NCI-H1436 treated with DMSO at 0.1 percent for 48 hours (cell line): ENCODE results near the gene WNT8B.
A peak's percentile ranks its signal among the peaks of the same experiment; 100 is the strongest.

Source experiments
- DNase-seq: peaks from one replicate; lab custom pipeline; 2025; lab: John Stamatoyannopoulos, UW

Gene WNT8B, protein sequence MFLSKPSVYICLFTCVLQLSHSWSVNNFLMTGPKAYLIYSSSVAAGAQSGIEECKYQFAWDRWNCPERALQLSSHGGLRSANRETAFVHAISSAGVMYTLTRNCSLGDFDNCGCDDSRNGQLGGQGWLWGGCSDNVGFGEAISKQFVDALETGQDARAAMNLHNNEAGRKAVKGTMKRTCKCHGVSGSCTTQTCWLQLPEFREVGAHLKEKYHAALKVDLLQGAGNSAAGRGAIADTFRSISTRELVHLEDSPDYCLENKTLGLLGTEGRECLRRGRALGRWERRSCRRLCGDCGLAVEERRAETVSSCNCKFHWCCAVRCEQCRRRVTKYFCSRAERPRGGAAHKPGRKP

DNA sequence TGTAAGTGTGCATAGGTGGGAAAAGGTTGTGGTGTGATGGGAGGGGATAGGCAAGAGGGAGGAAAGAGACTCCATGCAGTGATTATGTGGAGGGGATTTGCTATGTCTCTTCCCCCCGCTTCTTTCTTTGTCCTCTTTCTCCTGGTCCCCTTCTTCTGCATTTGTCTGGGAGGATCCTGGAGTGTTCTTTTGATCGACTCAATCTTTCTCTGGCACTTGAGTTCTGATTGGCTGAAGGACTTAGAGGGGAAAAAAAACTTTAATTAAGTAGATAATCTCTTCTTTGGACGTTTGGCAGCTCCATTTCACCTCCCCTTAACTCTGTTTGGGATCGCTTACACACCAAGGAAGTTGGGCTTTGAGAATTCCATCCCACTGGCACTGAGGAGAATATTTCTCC, at the start of gene WNT8B:
WNT8B (plus strand) TSS at position 301 of the 400 bp plus-strand sequence. CDS start 160 bp downstream, outside the sequence.
- DNase-seq: no peak

DNA sequence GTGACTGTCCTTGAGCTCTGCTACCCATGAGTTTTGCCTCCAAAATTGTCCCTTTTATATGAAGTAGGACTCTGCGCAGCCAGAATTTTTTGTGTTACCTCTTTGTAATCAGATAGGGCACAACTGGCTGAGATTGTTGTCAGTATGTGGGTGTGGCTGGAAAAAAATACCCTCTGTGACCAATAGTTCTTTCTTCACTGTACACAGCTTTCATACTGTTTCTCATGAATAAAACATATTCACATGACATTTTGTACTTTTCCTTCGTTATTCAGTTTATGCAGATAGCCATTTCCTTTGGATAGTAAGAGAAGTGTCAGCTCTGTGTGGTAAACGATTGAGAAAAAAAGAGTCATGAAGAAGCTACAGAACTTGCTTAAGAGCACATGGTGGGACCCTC, 49.6 kb upstream of the WNT8B start:
- DNase-seq: no peak

DNA sequence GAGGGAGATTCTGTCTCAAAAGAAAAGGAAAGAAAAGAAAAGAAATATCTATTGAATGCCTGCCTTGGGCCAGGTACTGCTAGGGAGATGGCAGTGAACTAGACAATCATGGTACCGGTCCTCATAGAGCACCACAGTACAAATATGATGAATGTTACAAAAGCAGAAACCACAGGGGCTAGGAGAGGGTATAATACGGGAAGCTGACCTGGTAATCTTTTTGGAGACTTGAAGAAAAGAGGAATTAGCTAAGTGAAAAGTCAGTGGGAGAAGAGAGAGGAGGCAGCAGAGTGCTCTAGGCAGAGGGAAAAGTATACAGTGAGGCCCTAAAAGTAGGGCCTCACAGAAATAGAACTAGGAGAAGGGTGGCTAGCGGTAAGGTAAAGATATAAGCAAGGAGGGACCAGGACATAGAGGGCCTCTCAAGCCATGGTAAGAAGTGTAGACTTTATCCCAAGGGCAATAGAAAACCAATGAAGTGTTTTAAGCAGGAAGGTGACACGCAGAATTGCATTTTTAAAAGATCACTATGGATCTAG, 42.8 kb upstream of the WNT8B start:
- DNase-seq: no peak

DNA sequence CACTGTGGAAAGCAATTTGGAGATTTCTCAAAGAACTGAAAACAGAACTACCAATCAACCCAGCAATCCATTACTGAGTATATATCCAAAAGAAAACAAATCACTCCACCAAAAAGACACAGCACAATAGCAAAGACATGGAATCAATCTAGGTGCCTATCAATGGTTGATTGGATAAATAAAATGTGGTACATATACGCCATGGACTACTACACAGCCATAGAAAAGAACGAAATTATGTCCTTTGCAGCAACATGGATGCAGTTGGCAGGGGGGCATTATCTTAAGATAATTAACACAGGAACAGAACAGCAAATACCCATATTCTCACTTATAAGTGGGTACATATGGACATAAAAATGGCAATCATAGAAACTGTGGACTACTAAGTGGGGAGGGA, 35.4 kb upstream of the WNT8B start:
- DNase-seq: no peak

DNA sequence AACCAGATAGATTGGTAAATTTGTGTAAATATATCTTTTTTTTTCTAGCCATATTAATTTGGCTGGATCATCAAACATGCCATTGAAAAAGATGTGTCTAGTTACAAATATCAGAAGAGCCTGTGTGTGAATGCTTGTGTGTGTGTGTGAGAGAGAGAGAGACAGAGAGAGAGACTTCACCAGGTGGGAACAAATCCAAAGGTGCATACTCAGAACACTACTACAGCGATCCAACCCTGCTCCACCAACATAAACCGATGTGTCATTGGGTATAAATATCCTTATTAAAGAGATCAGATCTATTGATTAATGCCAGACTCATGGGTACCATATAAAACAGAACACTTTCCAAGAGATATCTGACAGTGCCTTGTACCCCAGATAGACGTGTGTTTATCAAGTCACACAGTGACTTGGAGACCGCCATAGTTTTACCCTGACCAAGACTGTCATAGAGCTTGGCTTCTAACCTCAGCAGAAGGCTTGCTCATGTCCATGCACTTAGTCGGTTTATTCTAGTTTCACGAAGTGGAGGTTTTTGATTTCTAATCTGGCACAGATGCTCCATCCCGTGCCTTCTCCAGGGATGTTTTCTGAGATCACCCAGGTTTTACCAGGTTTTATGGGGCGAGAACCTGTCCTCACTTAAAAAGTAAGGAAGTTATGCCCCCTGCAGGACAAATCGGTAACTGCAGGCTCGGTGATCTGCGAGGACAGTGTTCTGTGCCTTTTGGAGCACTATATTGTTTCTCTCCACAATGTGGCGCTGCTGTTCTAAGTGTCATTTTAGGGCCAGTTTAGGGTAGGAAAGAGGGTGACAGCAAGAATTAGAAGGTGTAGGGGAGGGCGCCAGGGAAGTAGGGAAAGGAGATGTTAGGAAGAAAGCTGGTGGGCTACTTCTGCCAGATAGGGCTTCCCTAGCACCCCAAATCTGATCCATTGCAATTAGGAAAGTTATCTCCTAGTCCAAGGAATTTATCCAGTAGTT, 29.3 kb upstream of the WNT8B start:
- DNase-seq: peak; percentile 88

DNA sequence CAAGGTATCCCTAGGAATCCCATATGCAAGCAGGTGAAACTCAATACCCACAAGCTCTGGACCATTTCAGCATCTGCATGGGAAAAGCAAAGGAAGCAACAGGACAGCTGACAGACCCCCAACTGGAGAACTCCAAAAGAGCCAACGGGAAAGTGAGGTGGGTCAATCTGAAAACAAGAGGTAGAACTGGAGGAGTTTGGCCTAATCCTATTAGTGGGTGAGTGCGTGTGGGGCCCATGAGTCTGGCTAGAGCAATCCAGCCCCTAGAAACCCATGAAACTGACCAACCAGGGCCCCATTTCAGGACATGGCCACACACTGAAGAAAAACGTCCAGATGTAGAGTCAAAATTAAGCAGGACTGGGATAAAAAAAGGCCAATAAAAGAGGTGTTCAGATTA, 26.6 kb upstream of the WNT8B start:
- DNase-seq: no peak

DNA sequence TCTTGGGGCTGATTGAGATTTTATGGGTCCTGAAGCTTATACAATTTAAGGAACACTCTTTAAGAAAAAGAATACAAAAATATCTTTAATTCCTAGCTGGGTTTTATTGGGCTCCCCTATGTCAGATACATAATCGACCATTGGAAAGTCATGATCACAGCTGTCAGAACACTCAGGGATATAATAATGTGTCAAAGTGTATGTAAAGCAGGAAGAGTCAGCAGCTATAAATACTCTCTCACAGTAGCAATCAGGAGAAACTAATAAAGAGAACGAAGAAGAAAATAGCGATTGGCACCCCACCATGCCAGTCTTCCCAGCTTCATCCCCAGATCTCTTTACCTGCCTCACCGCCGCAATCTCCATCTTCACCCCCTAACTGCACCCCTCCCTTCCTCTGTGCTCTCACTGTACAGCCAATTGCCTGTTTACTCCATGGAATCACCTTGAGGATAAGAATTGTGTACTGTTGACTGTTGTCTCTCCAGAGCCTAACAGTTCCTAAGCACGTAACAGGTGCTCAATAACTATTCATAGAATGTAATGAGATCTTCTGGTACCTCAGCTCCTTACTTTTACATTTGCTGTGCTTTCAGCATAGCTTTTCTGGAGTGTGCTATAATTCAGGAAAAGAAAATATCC, 24.0 kb upstream of the WNT8B start:
- DNase-seq: no peak

DNA sequence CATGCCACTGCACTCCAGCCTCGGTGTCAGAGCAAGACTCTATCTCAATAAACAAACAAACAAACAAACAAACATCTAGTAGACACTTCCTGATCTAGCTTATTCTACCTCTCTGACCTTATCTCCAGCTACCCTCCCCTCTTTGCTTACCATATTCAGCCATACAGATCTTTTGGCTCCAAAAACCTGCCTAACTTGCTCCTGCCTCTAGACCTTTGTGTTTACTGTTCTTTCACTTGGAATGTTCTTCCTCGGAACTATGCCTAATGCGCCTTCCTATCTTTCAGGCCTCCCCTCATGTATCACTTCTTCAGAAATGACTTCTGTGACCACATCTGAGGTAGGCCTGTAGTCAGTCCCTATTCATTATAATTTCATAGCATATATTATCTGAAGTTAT, 20.3 kb upstream of the WNT8B start:
- no peak for DNase-seq

DNA sequence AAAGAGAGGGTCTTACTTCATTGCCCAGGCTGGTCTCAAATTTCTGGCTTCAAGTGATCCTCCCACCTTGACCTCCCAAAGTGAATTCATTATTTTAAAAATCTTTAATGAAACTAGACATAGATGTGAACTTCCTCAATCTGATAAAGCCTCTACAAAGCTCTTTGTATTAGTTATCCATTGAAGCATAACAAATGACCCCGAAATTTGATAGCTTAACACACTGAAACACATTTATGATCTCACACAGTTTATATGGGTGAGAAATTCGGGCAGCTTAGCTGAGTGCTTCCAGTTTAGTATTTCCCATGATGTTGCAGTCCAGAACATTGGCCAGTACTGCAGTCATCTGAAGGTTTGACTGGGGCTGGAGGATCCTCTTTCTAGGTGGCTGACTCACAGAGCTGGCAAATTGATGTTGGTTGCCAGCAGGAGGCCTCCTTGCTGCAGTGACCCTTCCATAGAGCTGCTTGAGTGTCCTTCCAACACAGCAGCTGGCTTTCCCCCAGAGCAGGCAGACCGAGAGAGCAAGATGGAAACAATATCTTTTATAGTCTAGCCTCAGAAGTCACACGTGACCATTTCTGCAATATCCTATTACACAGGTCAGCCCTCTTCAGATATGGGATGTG, 16.6 kb upstream of the WNT8B start:
- no peak for DNase-seq

DNA sequence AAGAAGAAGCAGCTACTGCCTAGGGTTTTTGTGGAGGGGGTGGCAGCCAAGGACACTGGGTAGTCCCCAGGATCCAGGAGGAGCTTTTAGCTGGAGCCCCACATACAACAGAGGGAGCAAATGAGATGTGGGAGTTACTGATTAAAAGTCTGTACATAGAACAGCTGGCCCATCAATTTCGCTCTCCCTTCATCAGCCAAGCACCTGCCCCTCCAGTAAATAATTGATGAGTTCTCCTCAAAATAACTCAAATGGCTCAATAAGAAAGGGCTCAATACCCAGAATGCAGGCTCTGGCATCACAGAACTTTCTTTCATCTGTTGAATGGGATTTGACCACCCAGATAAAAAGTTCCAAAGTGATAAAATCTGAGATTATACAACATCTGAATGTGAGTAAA, 15.1 kb upstream of the WNT8B start:
- DNase-seq: no peak

DNA sequence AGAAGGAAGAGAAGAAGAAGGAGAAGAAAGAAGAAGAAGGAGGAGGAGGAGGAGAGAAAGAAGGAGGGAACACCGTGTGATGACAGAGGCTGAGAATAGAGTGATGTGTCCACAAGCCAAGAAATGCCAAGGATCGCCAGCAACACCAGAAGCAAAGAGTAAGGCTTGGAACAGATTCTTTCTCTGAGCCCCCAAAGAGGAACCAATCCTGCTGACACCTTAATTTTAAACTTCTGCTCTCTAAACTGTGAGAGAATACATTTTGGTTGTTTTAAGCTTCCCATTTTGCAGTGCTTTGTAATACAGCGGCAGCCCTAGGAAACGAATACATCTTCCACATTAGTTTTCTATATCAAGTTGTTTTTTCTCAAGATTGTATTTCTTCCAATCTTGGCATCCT, 13.9 kb upstream of the WNT8B start:
- no peak for DNase-seq

DNA sequence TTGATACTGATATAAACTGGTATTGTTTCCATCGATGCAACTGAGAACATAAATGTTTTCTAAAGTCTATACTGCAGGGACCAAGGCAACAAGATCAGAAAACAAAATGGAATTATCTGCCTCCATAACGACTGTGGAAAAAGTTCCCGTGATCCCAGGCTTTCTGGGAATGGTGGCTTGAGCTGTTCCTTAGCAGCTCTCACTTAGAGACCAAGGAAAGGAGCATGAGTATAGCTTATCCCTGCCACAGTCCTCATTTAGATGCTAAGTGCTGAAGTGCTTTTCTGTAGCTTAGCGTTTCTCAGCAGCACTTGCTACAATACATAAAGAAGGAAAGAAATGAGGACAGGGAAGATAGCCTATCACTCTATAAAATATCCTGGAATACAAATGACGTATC, 5.5 kb downstream of the WNT8B start:
- DNase-seq: no peak

DNA sequence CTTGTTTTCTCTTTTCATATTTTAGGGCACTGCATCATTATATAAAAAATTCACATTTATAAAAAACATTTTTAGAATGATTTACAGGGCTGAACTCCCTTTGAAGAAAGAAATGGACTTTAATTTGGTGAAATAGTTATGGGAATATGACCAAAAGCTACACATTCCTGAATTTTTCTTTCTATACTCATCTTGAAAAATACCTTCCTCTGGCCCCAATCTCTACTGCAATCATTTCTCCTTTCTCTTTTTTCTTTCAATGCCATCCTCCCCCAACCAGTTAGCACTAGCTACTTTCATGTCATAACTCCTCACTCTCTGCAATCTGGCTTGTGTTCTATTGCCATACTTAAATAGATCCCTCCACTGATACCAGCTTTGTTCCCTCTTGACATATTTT, 6.2 kb downstream of the WNT8B start:
- no peak for DNase-seq

DNA sequence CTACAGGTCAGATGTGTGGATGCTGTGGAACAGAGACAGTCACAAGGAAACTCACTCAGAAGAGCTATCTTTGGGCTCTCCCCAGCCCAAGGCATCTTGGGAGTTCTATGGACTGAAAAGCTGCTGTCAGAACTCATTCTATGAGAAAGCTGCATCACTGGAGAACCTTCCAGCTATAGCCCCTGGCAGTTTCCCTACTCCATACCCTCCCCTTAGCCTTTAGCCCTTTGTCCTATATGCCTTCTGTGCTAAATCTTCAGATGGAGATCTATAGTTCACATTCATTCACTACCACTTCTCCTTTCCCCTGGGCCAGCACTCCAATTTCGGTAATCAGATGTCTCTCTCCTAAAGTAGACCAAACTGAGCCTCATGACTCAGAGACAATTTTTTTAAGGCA, 6.9 kb downstream of the WNT8B start:
- no peak for DNase-seq

DNA sequence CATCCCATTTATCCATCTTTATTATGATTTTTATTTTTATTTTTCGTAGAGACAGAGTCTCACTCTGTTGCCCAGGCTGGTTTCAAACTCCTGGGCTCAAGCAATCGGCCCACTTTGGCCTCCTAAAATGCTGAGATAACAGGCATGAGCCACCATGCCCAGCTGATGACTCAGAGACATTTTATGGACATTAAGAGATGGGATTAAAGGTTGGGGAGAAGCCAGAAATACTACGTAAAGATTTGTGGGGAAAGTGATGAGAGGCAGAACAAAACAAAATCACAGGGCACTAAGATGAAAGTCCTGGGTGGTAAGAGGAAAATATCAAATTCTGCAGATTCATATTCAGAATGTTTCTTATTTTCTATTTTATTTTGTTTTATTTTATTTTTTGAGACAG, 7.6 kb downstream of the WNT8B start:
- DNase-seq: no peak

DNA sequence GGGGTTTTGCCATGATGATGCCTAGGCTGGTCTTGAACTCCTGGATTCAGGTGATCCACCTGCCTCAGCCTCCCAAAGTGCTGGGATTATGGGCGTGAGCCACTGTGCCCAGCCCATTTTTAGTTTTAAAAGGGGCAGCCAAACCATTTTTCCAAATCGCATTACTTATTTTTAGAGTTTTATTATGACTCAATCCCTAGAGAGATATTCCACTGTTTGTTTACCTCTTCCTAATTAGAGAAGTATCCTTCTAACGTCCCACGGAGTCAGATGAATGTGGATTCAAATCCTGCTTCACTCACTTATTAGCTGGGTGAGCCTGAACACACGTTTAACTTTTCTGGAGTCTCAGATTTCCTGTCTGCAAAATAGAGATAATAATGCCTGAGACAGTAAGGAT, 15.2 kb downstream of the WNT8B start:
- no peak for DNase-seq

DNA sequence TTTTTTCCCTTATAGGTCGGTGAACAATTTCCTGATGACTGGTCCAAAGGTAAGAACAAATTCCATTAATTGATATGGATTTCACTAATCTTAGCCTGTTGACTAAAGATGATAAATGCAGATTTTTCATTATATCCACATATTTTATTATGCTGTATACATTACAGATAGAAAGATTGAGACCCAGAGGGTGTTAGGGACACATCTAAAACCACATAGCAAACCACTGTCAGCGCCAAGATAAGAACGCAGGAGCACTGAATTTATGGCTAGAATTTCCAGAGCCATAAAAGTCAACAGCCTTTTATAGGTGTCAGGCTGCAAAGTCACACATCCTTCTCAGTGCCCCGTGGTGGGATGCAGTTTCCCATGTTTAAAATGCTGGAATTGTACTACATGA, 16.2 kb downstream of the WNT8B start:
- DNase-seq: no peak

DNA sequence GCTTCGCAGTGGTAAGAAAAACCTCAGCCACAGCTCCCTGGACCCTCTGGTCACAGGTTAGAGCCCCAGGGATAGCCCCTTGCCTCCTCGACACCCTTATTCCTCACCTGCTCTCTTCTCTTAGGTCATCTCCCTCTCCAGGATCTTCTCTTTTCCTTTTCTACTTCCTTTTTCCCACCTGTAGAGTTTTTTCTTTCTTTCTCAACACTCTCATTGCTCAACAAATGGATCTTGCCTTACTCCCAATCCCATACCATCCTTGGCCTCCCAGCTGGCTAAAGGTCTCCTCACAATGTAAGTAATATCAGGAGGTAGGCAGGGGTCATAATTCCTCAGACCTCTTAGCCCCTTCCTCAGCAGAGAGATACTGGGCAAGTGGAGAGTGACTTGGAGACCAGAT, 17.2 kb downstream of the WNT8B start:
- no peak for DNase-seq

DNA sequence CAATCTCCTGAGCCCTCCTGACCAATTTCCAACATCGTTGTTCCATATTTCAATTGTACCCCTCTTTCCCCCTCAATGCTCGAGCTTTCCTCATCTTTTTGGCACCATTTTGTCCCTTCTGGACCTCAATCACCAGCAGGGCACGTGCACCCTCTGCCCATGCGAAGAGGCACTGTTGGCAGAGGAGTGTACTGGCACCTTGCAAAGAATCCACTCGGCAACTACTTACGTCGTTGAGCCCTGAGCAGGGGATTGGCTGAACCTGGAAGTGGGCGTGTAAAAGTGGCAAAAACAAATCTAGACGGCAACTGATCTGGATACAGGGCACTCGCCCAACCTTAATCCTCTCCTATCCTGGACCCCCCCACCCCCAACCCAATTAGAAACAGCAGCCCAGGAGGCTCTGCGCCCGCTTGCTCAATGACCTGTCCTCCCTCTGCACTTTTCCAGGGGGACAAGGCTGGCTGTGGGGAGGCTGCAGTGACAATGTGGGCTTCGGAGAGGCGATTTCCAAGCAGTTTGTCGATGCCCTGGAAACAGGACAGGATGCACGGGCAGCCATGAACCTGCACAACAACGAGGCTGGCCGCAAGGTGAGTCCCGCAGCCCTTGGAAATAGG, 18.8 kb downstream of the WNT8B start:
- peak; percentile 45 for DNase-seq

DNA sequence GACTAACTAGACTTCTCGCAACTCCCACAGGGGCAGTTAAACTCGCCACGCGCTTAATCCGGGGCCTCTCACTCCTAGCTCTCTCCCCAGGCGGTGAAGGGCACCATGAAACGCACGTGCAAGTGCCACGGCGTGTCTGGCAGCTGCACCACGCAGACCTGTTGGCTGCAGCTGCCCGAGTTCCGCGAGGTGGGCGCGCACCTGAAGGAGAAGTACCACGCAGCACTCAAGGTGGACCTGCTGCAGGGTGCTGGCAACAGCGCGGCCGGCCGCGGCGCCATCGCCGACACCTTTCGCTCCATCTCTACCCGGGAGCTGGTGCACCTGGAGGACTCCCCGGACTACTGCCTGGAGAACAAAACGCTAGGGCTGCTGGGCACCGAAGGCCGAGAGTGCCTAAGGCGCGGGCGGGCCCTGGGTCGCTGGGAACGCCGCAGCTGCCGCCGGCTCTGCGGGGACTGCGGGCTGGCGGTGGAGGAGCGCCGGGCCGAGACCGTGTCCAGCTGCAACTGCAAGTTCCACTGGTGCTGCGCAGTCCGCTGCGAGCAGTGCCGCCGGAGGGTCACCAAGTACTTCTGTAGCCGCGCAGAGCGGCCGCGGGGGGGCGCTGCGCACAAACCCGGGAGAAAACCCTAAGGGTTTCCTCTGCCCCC, 19.5 kb downstream of the WNT8B start:
- no peak for DNase-seq

DNA sequence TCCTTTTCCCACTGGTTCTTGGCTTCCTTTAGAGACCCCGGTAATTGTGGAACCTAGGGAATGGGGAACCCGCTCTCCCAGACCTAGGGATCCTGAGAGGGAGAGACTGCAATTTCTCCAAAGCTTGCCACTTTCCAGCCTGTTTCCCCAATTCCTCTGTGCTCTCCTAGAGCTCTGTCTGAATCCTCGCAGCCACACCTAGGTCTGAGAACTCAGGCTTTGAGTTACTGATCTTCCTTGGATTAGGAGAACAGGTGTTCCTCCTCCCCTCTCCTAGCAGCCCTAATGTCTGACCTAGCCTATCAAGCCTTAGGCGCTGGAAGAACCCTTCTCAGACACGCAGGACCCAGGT, 20.0 kb downstream of the WNT8B start:
- DNase-seq: no peak
